Stimulated activated CD4-positive, alpha-beta T cell treated with anti-CD3 and anti-CD28 coated beads, Interleukin-1b, Interleukin-23, amount 100 ng/mL, for 48 hours (primary cell): ENCODE results near the gene IL1RAPL2.
"Not testable (repeated sequence)": the region's sequence is repeated elsewhere in the genome, so short reads cannot be mapped to it uniquely, and the experiment has no call there.

ENCODE experiments used
- DNase-seq: peaks from one replicate; pipeline ENCODE4 v3.0.0-alpha.2; 2020

Gene IL1RAPL2

DNA sequence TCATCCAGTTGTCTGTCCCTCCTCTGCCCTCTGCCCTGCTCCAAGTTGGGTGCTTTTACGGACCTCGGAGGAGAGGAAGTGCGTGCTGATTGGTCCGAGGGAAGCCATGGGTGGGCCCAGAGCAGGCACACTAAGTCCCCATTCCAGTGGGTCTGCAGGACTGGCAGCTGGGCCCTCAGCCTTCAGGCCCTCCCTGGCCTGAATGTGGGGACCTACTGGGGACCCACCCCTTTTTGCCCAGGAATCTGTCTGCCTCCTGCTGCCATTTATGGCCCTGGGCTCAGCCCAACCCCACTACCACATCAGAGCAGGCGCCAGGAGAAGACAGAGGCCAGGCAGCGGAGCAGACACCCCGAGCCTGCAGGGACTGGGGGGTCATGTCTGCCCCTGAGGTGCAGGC is 484.9 kb downstream of the IL1RAPL2 start:
- no peak for DNase-seq

GRCh38 chrX:105051364-105051763 is 485.4 kb downstream of the IL1RAPL2 start:
- DNase-seq: no peak

- DNase-seq: no peak
Measured at GRCh38 chrX:105052926-105053325, 486.9 kb downstream of the IL1RAPL2 start.

GRCh38 chrX:105063743-105064142 is 497.7 kb downstream of the IL1RAPL2 start:
- no peak for DNase-seq

DNA sequence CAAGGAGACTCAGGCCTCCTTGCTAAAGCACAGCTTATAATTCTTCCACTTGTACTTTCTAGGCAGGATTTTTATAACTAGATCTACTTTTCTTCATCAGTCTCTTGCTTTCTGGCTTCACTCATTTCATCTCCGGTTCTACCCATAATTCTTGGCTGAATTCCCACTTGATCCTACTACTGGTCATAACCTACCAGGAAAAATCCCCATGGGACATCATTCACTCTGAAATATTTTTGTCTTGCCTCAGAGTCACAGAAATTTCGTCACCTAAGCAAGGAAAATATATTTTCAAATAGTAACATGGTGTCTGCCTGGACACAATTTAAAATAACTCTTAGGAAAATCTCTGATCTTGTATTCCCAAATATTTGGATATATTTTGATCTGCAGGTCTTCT is 532.2 kb downstream of the IL1RAPL2 start:
- no peak for DNase-seq

- DNase-seq: no peak
Measured at GRCh38 chrX:105098812-105099211, 532.8 kb downstream of the IL1RAPL2 start.

DNA sequence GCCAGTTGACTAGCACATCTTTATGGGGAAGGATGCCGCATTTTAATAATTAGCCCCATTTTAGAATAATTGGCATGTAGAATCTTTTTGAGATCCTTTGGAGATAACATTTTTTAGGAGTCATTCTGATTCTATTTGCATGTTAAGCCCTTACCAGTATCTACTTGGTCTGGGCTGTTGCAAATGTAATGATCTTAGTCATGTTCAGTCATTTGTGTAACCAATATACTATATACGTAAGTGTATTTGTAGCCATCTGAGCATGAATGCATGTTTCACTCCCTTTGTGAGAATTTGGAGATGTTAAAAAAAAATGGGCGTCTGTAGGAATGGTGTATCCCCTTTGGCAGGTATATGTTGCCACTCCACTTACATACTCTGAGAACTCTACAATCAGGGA is 535.4 kb downstream of the IL1RAPL2 start:
- DNase-seq: no peak

GRCh38 chrX:105109936-105110335 is 543.9 kb downstream of the IL1RAPL2 start:
- no peak for DNase-seq

GRCh38 chrX:105114554-105115130 is 548.6 kb downstream of the IL1RAPL2 start:
- no peak for DNase-seq

- not testable (repeated sequence) for DNase-seq
Measured at GRCh38 chrX:105115596-105116320, 549.8 kb downstream of the IL1RAPL2 start.

DNA sequence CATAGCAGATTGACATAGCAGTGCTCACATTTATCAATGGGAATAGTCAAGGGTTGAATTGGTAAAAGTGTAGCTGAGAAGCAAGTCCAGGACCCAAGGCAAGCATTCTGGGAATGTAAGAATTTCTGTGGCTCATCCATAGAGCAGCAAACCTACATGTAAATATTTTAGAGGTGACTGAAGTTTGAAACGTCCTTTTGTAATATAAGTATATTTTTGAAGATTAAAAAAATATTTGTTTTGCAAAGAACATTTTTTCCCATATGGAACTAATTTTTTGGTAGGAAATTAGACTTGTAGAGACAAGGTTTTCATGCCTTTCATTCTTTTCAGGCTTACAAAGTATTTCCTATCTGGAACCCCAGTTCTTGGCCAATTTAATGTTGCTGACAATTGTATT is 550.5 kb downstream of the IL1RAPL2 start:
- no peak for DNase-seq

DNA sequence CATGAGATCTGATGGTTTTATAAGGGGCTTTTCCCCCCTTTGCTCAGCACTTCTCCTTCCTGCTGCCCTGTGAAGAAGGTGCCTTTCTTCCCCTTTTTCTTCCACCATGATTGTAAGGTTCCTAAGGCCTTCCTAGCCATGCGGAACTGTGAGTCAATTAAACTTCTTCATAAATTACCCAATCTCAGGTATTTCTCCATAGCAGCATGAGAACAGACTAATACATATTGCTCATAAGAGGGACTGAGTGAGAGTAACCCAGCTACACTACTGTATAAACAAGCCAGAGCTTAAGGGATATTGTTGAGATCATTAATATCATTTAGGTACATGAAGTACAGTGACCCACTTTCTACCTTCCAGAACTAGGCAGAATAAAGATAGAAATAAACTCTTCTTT is 551.6 kb downstream of the IL1RAPL2 start:
- DNase-seq: no peak

- DNase-seq: no peak
Measured at GRCh38 chrX:105120463-105120862, 554.5 kb downstream of the IL1RAPL2 start.

DNA sequence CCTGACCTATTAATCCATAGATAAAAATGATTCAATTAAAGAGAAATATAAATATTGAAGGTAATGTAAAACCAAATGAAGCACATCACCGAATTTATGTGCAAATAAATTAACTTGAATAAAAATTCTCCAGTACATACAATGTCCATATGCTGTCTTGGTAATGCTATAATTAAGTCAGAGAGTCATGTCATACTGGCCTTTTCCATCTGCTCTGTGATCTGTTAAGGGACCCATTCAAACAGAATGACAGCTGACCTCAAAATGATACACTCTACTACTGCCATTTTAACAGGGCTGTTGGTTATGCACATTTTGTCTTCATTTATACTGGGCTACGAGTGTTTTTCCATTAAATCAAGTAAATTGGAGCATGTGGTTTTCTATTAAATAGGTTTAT is 555.2 kb downstream of the IL1RAPL2 start:
- DNase-seq: no peak

- DNase-seq: no peak
Measured at GRCh38 chrX:105126201-105126600, 560.2 kb downstream of the IL1RAPL2 start.

GRCh38 chrX:105134273-105134672 is 568.3 kb downstream of the IL1RAPL2 start:
- no peak for DNase-seq

DNA sequence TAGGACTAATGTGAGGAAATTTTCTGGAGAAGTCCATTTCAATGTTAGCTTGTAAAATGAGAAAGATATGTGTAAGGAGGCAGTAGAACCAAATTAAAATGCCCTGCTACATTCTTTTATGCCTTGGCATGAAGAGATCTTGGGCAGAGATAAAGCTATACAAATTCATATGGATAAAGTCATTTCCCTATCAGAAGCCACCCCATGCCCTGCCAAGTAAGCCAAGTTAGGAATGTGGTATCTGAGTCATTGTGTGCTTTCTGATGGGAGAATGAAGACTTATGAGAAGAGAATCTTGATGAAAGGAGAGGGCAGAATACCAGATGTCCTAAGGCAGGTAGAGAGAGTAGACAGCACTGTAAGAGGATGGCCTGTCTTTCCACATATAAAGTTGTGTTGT is 570.8 kb downstream of the IL1RAPL2 start:
- no peak for DNase-seq

DNA sequence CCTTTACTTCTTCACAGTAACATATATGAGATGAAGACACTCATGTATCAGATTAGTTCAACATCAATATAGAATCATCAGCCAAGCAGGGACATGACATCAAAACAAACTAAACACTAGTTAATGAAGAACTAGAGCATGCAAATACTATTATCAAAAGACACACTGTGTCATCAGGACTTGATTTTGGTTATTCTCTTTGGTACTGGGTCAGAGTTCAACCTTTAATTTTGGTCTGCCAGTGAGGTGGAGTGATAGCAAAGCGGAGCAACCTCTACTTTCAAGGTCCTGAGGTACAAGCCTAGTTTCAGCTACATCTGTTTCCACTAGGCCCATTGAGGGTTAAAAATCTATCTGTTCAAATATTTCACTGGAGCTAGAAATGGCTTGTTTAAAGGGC is 584.0 kb downstream of the IL1RAPL2 start:
- no peak for DNase-seq

DNA sequence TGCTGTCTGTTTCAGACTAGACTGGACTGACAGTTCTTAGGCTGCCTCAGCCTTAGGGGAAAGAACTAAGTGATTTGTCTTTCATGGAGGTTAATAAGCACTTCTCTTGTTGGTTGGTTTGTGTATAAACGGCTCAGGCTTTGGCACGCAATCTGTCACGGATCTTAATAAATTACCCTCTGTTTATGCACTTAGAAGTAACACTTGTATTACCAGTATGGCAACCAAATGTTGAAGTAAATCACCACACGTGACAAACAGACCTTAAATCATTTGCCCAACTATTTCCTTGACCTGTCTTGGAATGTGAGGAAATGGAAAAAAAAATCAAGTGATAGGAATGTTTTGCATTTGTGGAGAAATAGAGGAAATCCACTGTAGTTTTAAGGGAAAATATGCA is 584.6 kb downstream of the IL1RAPL2 start:
- DNase-seq: no peak

DNA sequence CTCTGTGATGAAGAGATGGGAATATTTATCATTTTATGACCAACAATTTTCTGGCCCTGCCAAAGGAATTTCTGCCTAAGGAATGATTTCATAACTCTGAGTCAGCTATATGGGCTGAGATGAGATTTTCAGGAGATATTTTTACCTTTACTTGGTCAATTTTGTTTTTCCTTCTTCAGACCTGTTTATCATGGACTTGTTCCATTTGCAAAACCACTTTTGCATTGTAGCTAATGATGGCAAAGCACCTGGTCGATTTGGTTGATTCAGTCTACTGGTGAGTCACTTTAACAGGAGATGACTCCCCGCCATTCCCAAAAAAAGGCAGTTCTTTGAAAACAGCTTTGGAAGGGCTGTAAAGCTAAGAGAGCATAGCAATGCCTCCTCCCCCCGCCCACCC is 601.2 kb downstream of the IL1RAPL2 start:
- no peak for DNase-seq

- no peak for DNase-seq
Measured at GRCh38 chrX:105168577-105168976, 602.6 kb downstream of the IL1RAPL2 start.

DNA sequence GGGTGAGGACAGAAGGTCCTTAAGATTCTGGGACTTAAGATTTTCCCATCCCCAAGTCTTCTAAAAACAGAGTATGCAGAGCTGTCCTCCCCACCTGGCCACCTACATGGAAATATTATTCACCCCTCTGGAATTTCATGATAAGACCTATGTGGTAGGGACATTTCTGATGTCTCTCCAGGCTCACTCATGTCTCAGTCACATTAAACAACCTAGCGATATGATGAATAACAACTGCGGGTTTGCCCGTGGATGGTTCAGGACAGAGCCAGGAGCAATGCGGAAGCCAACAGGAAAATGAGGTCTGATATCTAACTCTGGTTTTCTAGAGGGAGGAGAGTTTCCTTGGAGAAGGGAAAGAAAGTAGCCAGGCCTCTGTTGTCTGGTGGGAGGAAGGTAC is 607.1 kb downstream of the IL1RAPL2 start:
- DNase-seq: no peak

GRCh38 chrX:105179644-105180043 is 613.6 kb downstream of the IL1RAPL2 start:
- no peak for DNase-seq

DNA sequence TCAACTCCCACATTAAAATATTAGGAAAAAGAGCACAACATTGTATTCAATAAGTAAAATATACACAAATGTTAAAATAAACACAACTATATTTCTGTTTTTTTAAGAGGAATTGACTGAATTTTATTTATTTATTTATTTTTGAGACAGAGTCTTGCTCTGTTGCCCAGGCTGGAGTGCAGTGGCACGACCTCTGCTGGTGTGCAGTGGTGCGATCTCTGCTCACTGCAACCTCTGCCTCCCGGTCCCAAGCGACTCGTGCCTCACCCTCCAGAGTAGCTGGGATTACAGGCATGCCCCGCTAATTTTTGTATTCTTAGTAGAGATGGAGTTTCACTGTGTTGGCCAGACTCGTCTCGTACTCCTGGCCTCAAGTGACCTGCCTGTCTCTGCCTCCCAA is 623.1 kb downstream of the IL1RAPL2 start:
- DNase-seq: no peak

GRCh38 chrX:105190252-105190853 is 624.4 kb downstream of the IL1RAPL2 start:
- DNase-seq: no peak
